GM19328 (cell line): Measurements from ENCODE around the gene PPP2R2C.
A peak's percentile ranks its signal among the peaks of the same experiment; 100 is the strongest.

Source experiments
- ATAC-seq: cut with Tn5 transposase; IDR thresholded peaks from one replicate; pipeline ENCODE4 v1.9.1; 2021; ENCODE audit warnings: mild to moderate bottlenecking, moderate library complexity; ENCODE audit not compliant: unreplicated experiment

PPP2R2C gene

DNA sequence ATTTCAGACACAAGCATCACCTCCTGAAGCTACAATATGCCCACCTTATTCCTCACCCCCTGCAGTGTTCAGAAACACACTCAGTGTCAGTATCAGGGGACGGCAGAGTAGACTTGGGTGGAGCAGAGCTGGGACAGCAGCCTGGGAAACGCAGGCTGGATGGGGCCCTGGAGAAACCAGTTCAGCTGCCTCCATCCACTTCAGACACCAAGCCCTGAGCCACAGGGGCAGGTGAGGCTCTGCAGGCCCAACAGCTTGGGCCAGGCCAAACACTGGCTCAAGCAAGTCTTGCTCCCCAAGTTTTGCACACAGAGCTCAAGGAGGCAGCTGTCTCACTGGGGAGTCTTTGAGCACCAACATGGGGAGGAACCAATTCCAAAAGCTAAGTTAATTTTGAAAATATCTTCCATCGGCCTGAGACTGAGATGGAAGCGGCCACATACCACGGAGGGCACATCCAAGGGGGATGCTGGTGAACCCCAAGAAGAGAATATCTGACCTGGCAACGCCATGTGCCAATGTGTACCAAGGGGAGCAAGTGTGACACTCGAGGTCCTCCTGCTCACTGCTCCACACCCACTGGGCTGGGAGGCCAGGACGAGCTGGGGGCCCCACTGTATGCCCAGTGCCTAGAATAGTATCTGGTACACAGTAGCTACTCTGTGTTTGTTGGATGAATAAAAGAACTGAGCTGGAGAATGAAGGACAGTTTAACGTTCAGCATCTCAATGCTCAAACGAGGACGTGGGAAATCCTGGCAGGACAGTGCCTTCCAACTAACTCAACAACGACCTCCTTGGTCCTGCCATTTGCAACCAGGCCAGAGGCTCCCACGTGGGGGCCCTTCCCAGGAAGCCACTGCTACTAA lies 45.6 kb downstream of the PPP2R2C start:
- no peak for ATAC-seq

DNA sequence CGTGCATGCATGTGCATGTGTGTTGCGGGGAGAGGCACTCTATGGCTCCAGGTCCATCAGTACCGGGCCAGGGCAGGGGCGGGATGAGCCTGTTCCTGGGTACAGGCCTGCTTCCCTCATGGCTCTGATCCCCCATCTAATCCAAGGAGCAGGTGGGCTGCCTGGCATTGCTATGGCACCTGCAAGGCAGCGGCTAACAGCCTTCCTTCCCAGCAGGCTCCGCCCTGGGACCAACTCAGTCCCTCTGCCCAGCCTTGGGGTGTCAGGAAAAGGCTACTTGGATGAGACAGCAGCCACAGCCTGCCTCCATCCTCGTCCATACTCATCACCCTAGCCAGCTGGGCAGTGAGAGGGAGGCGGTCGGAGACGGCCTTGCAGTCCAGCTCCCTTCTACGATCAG lies 46.5 kb downstream of the PPP2R2C start:
- ATAC-seq: no peak

- ATAC-seq: no peak
Measured at GRCh38 chr4:6425336-6425735, 47.1 kb downstream of the PPP2R2C start.

DNA sequence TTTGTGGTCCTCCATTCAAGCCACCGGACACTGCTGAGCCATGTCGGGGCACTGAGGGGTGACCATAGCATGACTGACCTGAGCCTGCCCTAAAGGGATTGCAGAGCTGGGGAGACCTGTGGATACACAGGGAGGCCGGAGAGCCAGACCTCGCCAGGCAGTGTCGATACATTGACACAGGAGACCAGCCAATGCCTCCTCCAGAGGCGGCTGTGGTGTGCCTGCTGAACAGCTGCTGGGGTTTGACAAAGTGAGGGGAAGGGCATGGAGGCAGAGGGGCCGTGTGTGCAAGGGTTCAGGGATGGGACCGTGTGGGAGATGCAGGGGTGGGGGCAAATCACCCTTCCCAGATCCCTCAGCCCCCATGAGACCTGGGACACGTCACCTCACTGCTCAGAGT lies 48.0 kb downstream of the PPP2R2C start:
- ATAC-seq: no peak

DNA sequence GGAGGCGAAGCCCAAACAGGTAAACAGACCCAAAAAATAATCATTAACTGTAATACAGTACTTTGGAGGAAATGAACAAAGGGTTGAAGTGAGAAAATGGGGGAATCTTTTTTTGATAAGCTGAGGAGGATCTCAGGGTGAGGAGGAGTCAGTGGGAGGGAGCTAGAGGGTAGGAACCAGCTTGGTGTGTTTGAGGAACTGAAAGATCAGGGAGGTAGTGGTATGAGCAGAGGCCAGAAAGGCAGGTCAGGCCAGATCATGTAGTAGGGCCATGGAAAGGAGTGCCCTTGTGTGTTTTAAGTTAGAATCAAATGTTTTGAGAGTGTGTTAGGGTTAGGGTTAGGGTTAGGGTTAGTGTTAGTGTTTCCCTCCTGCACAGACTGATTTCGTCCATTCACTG lies 48.8 kb downstream of the PPP2R2C start:
- ATAC-seq: peak; percentile 84

DNA sequence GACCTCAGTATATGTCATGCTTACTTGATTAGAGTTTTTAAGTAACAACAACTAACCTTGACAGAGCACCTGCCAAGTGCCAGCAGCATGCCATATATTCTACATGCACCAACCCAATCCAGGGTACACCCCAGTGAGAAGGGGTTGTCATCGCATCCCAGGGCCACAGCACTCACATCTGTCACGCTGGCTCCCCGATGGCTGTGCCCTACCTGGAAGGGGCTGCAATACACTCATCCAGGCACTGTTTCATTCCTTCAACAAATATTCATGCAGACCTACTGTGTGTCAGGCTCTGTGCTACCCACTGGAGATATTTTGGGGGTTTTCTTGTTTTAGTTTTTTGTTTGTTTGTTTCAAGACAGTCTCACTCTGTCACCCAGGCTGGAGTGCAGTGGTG lies 49.5 kb downstream of the PPP2R2C start:
- ATAC-seq: no peak

GRCh38 chr4:6422105-6422504 lies 50.3 kb downstream of the PPP2R2C start:
- no peak for ATAC-seq

DNA sequence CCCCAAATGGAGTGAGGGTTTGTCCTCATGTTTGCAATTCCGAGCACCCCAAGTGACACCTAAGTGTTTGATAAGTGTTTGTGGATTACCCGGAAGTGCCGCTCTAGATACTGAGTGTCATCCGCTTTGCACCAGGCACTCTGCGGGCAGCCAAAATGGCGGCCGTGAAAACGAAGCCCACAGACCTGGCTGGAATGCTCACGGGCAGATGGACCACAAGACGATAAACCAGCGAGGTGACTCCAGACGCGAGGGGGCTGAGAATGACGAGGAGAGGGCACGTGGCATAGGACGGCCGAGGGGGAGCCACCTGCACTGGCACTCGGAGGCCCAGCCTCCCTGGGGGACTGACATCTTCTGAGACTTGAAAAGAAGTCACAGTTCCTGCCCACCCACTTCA lies 51.0 kb downstream of the PPP2R2C start:
- no peak for ATAC-seq

- ATAC-seq: no peak
Measured at GRCh38 chr4:6420972-6421371, 51.4 kb downstream of the PPP2R2C start.

DNA sequence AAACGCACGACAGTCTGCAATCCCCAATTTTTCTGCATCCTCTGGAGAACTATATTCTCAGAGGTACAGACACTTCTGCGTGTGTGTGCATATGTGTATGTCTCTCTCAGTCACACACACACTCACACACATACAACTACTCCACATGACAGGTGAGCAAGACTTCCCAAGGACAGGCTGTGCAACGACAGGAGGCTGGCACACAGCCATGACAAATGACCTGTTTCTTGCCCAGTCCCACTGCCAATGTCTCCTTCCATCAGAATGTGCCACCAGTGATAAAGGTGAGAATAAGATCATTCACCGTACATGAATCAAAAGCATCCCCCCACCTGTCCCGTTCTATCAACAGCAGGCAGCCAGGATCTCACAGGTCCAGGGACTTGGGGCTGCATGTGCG lies 52.4 kb downstream of the PPP2R2C start:
- ATAC-seq: no peak

- no peak for ATAC-seq
Measured at GRCh38 chr4:6419452-6420028, 52.9 kb downstream of the PPP2R2C start.

DNA sequence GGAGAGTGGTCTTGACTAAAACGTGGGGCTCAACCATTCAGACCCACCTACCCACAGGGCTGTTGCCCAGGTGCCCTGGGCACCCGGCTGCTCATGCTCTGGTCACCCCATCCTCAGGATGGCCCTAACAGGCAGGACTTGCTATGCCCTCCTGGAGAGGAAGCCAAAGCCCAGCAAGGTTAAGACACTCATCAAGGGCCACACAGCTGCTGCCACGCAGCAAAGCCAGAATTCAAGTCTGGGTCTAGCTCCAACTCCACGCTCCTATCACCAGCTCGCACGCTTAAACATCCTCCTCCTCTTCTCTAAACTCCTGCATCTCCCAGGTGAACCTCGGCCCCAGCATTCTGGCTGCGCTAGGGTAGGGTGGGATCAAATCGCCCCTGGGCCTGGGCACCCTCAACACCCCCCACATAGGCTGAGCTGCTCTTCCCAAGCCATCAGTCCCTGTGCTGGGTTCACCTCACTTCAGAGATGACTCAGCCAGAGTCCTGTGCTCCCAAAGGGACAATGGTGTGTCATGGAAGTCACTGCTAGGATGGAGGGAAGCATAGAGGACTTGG lies 54.1 kb downstream of the PPP2R2C start:
- no peak for ATAC-seq

DNA sequence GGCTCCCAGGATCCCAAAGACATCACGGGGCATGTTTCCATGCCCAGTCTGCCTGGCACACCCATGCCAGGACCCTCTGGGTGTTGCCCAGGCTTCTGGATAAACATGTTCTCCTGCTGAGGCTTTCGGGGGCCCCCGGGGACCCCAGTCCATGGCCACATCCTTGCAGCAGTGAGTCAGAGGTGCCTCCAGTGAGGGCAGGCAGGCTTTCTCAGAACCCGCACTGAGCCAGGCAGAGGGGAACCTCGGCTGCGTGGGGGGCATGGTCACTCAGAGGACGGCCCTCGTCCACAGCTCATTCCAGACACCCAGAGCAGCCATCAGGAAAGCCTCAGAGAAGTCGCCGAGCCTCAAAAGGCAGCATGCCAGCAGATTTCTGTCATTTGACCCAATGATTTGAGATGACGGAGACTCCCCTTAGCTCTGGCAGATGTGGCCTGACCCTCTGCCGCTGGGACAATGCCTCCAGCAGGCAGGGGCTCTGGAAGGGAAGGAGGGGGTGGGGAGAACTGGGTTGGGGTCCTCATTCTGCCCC lies 54.8 kb downstream of the PPP2R2C start:
- ATAC-seq: no peak

- no peak for ATAC-seq
Measured at GRCh38 chr4:6416518-6417286, 55.7 kb downstream of the PPP2R2C start.

- no peak for ATAC-seq
Measured at GRCh38 chr4:6415031-6415705, 57.2 kb downstream of the PPP2R2C start.

DNA sequence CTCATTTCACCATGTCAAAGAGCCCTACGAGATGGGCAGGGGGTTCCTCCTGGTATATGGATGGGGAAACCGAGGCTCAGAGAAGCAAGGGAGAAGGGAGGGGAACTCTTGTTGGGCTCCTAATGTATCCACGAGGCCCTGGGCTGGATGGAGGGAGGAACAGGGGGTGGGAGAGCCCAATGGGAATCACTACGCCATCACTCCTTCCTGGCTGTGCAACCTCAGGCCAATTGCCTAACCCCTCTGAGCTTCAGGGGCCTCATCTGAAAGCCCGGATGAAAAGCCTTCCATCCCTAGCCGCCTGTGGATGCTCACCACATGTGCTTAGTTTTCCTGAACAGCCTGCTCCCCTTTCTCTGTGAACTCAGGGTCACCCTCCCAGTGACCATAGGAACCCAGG lies 57.8 kb downstream of the PPP2R2C start:
- ATAC-seq: no peak

GRCh38 chr4:6410664-6411063 lies 61.8 kb downstream of the PPP2R2C start:
- ATAC-seq: no peak

DNA sequence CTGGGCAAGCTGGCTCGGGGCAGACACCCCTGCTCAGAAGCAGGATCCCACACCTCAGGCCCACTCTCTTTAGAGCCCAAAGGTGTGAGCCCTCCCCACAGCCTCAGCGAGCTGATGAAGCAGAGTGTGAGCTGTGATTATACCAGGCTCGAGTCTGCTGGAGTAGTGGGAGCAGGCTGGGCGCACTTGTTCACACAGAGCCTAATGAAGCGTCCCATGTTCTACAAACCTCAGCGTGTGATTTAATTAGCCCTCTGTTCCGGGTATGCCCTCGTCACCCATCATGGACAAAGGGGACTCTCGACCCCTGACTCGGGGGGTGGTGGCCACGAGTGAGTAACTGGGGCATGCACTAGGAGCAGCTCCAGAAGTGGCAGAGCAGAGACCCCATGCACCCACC lies 62.3 kb downstream of the PPP2R2C start:
- ATAC-seq: no peak

GRCh38 chr4:6409381-6409780 lies 63.0 kb downstream of the PPP2R2C start:
- no peak for ATAC-seq

GRCh38 chr4:6408263-6408662 lies 64.2 kb downstream of the PPP2R2C start:
- no peak for ATAC-seq

DNA sequence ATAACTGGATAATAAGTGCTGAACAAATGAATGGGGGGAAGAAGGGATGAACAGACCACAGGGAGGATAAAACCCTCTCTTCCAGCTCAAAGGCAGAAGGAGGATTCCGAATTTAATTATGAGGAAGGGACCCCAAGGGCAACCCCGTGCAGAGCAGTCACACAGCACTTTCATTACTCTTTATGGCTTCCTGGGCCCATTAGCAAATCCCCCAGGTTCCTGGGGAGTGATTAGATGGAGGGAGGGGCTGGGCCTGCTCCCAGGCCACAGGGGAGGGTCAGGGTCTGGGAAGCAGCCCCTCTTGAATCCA lies 67.1 kb downstream of the PPP2R2C start:
- no peak for ATAC-seq
